Uterus (tissue), 4 donors: ENCODE measurements around the gene ERH. TPM values are rescaled to one million over a fixed set of nuclear protein-coding genes. Genes with fewer than 3 reads are reported as not detected.
"Not testable (repeated sequence)": the region's sequence is repeated elsewhere in the genome, so short reads cannot be mapped to it uniquely, and the experiment has no call there.

Source experiments
- DNase-seq, 2 donors: peaks; one replicate each; pipeline ENCODE4 v3.0.0-alpha.2; 2019 to 2020
- H3K27ac ChIP-seq, 2 donors: fragments of 200-600 bp; sonication (generic); 1 replicate in 1 of 2; 2 replicates in 1 of 2; pipeline ENCODE4 v1.5.1; 2016 to 2018
- H3K27me3 ChIP-seq, 2 donors: fragments of 200-600 bp; sonication (generic); one replicate each; pipeline ENCODE4 v1.5.1; 2018 to 2019; ENCODE audit warnings: control low read depth in 1 of 2
- H3K36me3 ChIP-seq, 2 donors: fragments of 200-600 bp; sonication (generic); one replicate each; pipeline ENCODE4 v1.5.1; 2019; ENCODE audit warnings: control low read depth in 1 of 2
- H3K4me1 ChIP-seq, 2 donors: fragments of 200-600 bp; sonication (generic); one replicate each; pipeline ENCODE4 v1.5.1; 2018 to 2019; ENCODE audit warnings: control low read depth in 1 of 2
- H3K4me3 ChIP-seq, 2 donors: fragments of 200-600 bp; sonication (generic); 1 replicate in 1 of 2; 2 replicates in 1 of 2; pipeline ENCODE4 v1.5.1; 2018 to 2019; ENCODE audit warnings: mild to moderate bottlenecking in 1 of 2
- H3K9me3 ChIP-seq, 2 donors: fragments of 200-600 bp; sonication (generic); one replicate each; pipeline ENCODE4 v1.5.1; 2019; ENCODE audit warnings: control low read depth in 1 of 2
- POLR2A ChIP-seq, 2 donors: fragments of 450-650 bp; IDR thresholded peaks; one replicate each; pipeline ENCODE4 v1.6.1; 2016; ENCODE audit warnings: antibody characterized with exemption in 2 of 2, mild to moderate bottlenecking in 1 of 2, moderate library complexity in 1 of 2
- intact Hi-C: fragments of 100-400 bp; cut with DNase I; formaldehyde crosslinking; loops from one replicate; pipeline ENCODE4 v1.15.1; 2023; ENCODE audit warnings: low total_unique reads
- total RNA-seq, 4 donors: library from RNA; depleted of rRNA in 3 of 4; stranded (reverse); fragments of >200 nt in 3 of 4; gene quantifications; one replicate each; pipeline versions ENCODE4 v1.1.0 to v1.2.4, GENCODE V29; 2014 to 2023
- TF ChIP-seq, protein P1 (sequence below), 4 experiments: fragments of 200-600 bp in 2 of 4; fragments of 450-650 bp in 2 of 4; sonication (generic) in 2 of 4; IDR thresholded peaks; one replicate each; pipeline ENCODE4 v1.5.1; 2016 to 2019; ENCODE audit warnings: antibody characterized with exemption in 4 of 4, mild to moderate bottlenecking in 2 of 4, moderate library complexity in 1 of 4
- donor health status: DM: yes; HTN: yes; CAD: no.

The ERH gene
- total RNA-seq, 4 donors from 2014 or later: 8.7 to 226 (median 149) TPM

DNA sequence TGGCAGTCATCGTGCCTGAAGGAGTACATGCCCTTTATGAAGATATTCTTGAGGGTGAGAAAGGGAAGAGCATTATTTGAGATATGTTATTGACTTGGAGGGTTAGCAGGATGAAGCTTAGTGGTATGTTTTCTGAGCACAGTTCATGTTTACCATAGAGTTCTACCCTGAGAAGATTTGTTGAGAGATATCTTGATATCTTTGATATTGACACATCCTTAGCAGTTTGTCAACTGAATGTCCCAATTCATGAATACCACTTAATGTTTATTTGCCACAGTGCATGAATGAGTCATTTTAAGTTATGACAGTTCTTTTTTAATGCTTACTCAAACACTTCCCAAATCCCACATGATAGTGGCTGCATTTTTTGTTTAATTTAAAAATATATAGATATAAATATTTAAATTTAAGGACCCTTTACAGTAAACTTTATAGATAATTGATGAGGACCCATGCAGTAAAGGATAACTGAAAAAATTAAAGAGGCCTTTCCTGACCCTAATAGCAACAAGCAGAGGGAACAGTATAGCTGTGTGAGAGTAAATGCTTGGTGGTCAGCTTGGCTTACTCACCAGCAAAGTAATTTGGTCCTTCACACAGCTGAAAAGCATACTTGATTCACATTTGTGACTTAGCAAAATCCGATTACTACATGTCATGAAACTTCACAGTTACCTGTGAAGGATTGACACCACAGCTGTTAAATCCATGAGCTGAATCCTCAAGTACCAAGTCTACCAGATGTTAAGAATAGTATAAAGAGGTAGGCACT is 26.2 kb upstream of the ERH start:
- intact Hi-C loops: no loop called here
- DNase-seq: no peak
- no peak for TF ChIP-seq POLR2A (IDR thresholded peaks at IDR 0.05)
- TF ChIP-seq, protein P1, sequence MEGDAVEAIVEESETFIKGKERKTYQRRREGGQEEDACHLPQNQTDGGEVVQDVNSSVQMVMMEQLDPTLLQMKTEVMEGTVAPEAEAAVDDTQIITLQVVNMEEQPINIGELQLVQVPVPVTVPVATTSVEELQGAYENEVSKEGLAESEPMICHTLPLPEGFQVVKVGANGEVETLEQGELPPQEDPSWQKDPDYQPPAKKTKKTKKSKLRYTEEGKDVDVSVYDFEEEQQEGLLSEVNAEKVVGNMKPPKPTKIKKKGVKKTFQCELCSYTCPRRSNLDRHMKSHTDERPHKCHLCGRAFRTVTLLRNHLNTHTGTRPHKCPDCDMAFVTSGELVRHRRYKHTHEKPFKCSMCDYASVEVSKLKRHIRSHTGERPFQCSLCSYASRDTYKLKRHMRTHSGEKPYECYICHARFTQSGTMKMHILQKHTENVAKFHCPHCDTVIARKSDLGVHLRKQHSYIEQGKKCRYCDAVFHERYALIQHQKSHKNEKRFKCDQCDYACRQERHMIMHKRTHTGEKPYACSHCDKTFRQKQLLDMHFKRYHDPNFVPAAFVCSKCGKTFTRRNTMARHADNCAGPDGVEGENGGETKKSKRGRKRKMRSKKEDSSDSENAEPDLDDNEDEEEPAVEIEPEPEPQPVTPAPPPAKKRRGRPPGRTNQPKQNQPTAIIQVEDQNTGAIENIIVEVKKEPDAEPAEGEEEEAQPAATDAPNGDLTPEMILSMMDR (IDR thresholded peaks at IDR 0.05): no peak
- H3K9me3 ChIP-seq: no peaks in the 10 kb centered on the region
- no peaks in the 10 kb centered on the region for H3K27me3 ChIP-seq
- H3K27ac ChIP-seq: no peak overlapping the region
- H3K36me3 ChIP-seq: no peaks in the 10 kb centered on the region
- no peaks in the 10 kb centered on the region for H3K4me1 ChIP-seq
- H3K4me3 ChIP-seq: no peak overlapping the region

DNA sequence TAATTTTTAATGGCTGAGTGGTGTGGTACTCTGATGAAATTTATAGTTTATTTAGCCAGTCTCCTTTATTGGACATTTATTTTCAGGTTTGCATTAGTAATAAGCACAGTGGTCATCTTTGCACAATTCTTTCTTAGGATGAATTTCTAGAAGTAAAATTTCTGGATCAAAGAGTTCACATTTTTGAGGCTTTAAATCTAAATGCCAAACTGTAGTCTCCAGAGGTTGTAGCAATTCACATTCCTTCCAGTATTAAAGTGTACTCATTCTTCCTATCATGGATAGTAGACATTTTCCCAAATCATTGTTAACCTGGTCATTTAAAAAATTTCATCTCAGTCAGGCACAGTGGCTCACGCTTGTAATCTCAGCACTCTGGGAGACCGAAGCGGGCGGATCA is 25.2 kb upstream of the ERH start:
- Histone ChIP-seq H3K4me3 (no peak overlapping the region), H3K36me3 (no peaks in the 10 kb centered on the region), H3K9me3 (no peaks in the 10 kb centered on the region), H3K27me3 (no peaks in the 10 kb centered on the region), H3K27ac (no peak overlapping the region), H3K4me1 (no peaks in the 10 kb centered on the region)
- TF ChIP-seq POLR2A (IDR thresholded peaks at IDR 0.05): no peak
- TF ChIP-seq, protein P1 (IDR thresholded peaks at IDR 0.05): no peak
- intact Hi-C loops: no loop called here
- no peak for DNase-seq

DNA sequence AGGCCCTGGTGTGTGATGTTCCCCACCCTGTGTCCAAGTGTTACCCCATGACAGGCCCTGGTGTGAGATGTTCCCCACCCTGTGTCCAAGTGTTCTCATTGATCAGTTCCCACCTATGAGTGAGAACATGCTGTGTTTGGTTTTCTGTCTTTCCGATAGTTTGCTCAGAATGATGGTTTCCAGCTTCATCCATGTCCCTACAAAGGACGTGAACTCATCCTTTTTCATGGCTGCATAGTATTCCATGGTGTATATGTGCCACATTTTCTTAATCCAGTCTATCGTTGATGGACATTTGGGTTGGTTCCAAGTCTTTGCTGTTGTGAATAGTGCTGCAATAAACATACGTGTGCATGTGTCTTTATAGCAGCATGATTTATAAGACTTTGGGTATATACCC is 18.0 kb upstream of the ERH start:
- DNase-seq, H3K27me3 ChIP-seq, H3K4me1 ChIP-seq, H3K36me3 ChIP-seq, H3K9me3 ChIP-seq, H3K27ac ChIP-seq, intact Hi-C loops, H3K4me3 ChIP-seq: not testable (repeated sequence)

DNA sequence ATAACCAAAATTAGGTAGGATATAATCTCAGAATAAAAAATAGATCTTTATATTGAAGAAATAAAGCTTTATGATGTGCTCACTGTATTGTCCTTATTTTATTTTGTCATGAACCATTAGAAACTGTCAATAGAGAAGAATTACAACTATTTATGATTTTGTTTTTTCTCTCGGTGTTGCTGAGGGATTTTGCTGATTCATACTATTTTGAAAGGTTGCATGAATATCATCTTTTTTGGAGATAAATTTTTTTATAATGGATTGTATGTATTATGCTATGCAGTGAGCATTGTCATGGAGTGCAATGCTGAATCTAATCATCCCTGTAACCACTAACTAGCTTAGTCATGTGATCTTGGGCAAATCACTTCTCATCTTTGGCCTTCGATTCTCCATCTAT is 15.4 kb upstream of the ERH start:
- TF ChIP-seq POLR2A (IDR thresholded peaks at IDR 0.05): no peak
- Histone ChIP-seq H3K4me1 (no peaks in the 10 kb centered on the region), H3K27me3 (no peaks in the 10 kb centered on the region), H3K36me3 (no peaks in the 10 kb centered on the region), H3K27ac (no peak overlapping the region), H3K9me3 (no peaks in the 10 kb centered on the region), H3K4me3 (no peak overlapping the region)
- intact Hi-C loops: no loop called here
- DNase-seq: no peak

DNA sequence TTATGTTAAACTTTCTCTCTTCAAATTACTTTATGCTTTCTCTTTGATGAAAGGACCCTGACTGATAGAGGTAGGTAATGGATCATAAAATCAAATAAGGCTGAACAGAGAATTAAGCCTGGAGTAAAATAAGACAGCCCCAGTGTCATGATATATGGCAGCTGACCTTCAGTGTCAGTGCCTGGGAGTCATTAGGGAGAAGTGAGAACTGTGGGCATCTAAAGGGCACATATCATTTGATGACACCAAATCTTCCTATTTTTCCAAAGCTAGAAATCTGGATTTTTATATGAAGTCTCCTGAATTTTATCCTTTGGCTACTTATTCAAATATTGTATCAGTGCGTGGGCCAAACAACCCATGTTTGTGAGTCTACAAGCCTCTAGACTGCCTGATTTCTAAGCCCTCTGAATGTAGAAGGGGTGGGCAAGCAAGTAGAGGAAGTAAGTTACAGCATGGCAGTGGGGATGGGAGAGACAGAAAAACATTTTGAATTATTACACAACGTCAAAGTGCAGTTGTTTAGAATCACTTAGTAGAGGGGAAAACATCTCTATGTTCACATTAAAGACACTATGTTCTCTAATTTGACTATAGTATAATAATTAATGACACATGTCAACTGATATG is 10.3 kb upstream of the ERH start:
- Histone ChIP-seq H3K9me3 (no peaks in the 10 kb centered on the region), H3K27me3 (no peaks in the 10 kb centered on the region), H3K27ac (no peak overlapping the region), H3K4me1 (no peaks in the 10 kb centered on the region), H3K4me3 (no peak overlapping the region), H3K36me3 (no peaks in the 10 kb centered on the region)
- TF ChIP-seq, protein P1 (IDR thresholded peaks at IDR 0.05): no peak
- TF ChIP-seq POLR2A (IDR thresholded peaks at IDR 0.05): no peak
- intact Hi-C loops: no loop called here
- DNase-seq: no peak

DNA sequence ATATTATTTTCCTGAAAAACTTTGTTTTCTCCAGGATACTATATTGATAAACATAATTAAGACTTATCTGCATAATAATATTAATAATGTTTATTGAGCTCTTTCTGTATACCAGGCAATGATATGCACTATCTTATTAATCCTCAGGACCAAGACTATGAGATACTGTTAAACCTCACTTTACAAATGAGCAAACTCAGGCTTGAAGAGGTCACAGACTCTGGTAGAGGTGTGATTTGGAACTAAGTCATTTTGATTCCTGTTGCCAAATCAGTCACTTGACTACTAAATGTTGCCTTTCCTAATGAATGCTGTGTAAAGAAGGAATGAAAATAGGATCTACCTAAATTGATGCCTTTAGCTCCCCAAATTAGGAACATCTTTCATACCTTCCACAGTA is 7.7 kb upstream of the ERH start:
- intact Hi-C loops: no loop called here

More for the DNA sequence above, 7.7 kb upstream of the ERH start:
- H3K36me3 ChIP-seq: no peaks in the 10 kb centered on the region
- H3K27ac ChIP-seq: no peak overlapping the region
- DNase-seq: no peak
- no peak for TF ChIP-seq POLR2A (IDR thresholded peaks at IDR 0.05)
- TF ChIP-seq, protein P1 (IDR thresholded peaks at IDR 0.05): no peak
- no peak overlapping the region for H3K4me3 ChIP-seq
- H3K4me1 ChIP-seq: no peaks in the 10 kb centered on the region
- no peaks in the 10 kb centered on the region for H3K9me3 ChIP-seq
- no peaks in the 10 kb centered on the region for H3K27me3 ChIP-seq
